ENCODE measurements around the gene RPUSD3. TPM values are rescaled to one million over a fixed set of nuclear protein-coding genes. Genes with fewer than 3 reads are reported as not detected.

The RPUSD3 gene
- total and polyA plus RNA-seq, 2 of the 4 experiments (the other 2 are of a cell fraction) = 30.3 to 49.4 TPM

GRCh38 chr3:9841015-9841414, 2.8 kb downstream of the RPUSD3 start:
- in situ Hi-C loops (cut with MboI; ENCODE audit: low sequenced_read_pairs) = no loop called here
- H3K23ac ChIP-seq (ENCODE audit: low read depth, low read length) = no peak overlapping the region
- H3K9ac ChIP-seq (ENCODE audit: low read depth, low read length) = no peak overlapping the region
- DNase-seq (no peak), ATAC-seq (ENCODE audit: low read depth) (no peak)
- H3K4me3 ChIP-seq (ENCODE audit: insufficient read depth, low read depth, low read length) = no peak overlapping the region
- H3K9me1 ChIP-seq (ENCODE audit: insufficient read depth, low read length) = 0 out of 2 replicates have a peak, but pooled peaks cover 2% of the 10 kb centered on the region
- no peak overlapping the region for H3K4ac ChIP-seq (ENCODE audit: low read depth, low read length)
- H3K27ac ChIP-seq (ENCODE audit: insufficient read depth, low read length) = no peak overlapping the region
- H3K9me3 ChIP-seq (ENCODE audit: control insufficient read depth, insufficient read depth, low read length) = no peaks in the 10 kb centered on the region
- H4K20me1 ChIP-seq (ENCODE audit: insufficient read depth, low read length) = no peaks in the 10 kb centered on the region; the same call in 1 of the 2 replicates
- H3K4me1 ChIP-seq (ENCODE audit: control insufficient read depth, insufficient read depth, low read length) = no peaks in the 10 kb centered on the region
- dilution Hi-C loops (cut with HindIII; ENCODE audit: low sequenced_read_pairs, unreplicated experiment) = no loop called here
- no peak overlapping the region for H2BK120ac ChIP-seq (ENCODE audit: low read depth, low read length)
- no peak overlapping the region for H2BK5ac ChIP-seq (ENCODE audit: low read depth, low read length, poor library complexity, severe bottlenecking)
- TF ChIP-seq MAZ (IDR thresholded peaks at IDR 0.05; ENCODE audit: borderline replicate concordance, low read depth, low read length) (no peak), RAD21 (IDR thresholded peaks at IDR 0.05; ENCODE audit: low read length) (no peak), RFX5 (IDR thresholded peaks at IDR 0.05; ENCODE audit: low read depth, low read length) (no peak), MXI1 (IDR thresholded peaks at IDR 0.05; ENCODE audit: borderline replicate concordance, low read depth, low read length) (no peak), SMC3 (IDR thresholded peaks at IDR 0.05; ENCODE audit: low read depth, low read length) (no peak), CHD1 (IDR thresholded peaks at IDR 0.05; ENCODE audit: low read depth, low read length) (no peak), CTCF (conservative IDR thresholded peaks at IDR 0.05; ENCODE audit: low read depth, low read length) (no peak), BHLHE40 (IDR thresholded peaks at IDR 0.05; ENCODE audit: low read depth, low read length) (no peak), USF2 (IDR thresholded peaks at IDR 0.05; ENCODE audit: low read depth, low read length) (no peak), MAFK (IDR thresholded peaks at IDR 0.05; ENCODE audit: low read depth, low read length) (no peak), ELK1 (IDR thresholded peaks at IDR 0.05; ENCODE audit: borderline replicate concordance, low read depth, low read length) (no peak), NFE2L2 (IDR thresholded peaks at IDR 0.05; ENCODE audit: low read depth, low read length) (no peak)
- no peak overlapping the region for H2AFZ ChIP-seq (replicated peaks; ENCODE audit: low read length, poor library complexity)
- H2AK5ac ChIP-seq (ENCODE audit: low read depth, low read length) = no peak overlapping the region
- H3K18ac ChIP-seq (ENCODE audit: low read depth, low read length) = no peak overlapping the region
- H3K56ac ChIP-seq (ENCODE audit: extremely low read depth, insufficient read depth, low read length) = no peak overlapping the region
- POLR2A ChIA-PET (ENCODE audit: unreplicated experiment) = interaction anchor here (0.6 kb wide), 1 partner anchor 127 kb away, joined by 7 read pairs; no protein-coding TSS in a partner anchor
- no TSS peak for BruUV-seq (replicated peaks)
- H2AK9ac ChIP-seq (replicated peaks; ENCODE audit: low read depth, low read length, poor library complexity) = no peak overlapping the region
- no peak overlapping the region for H3K14ac ChIP-seq (replicated peaks; ENCODE audit: low read depth, low read length)
- no peak overlapping the region for H4K8ac ChIP-seq (ENCODE audit: low read depth in 2 of 2, low read length in 2 of 2)
- H4K5ac ChIP-seq (ENCODE audit: low read depth, low read length) = no peak overlapping the region
- no CpG with 5 or more reads among the region's 8 CpGs for WGBS, 2 experiments (ENCODE audit: extremely low coverage in 2 of 2, insufficient read length in 1 of 2)
- H2BK15ac ChIP-seq (ENCODE audit: low read depth, low read length) = no peak overlapping the region
- H4K91ac ChIP-seq (ENCODE audit: insufficient read depth, low read depth, low read length) = no peak overlapping the region
- H3K79me1 ChIP-seq (ENCODE audit: low read depth in 1 of 2, low read length in 2 of 2) = peaks cover 9 to 28% of the 10 kb centered on the region in 2 experiments
- H3K36me3 ChIP-seq (ENCODE audit: control insufficient read depth, insufficient read depth, low read length) = peaks cover 29% of the 10 kb centered on the region
- H3K27me3 ChIP-seq (ENCODE audit: control insufficient read depth, insufficient read depth, low read length) = no peaks in the 10 kb centered on the region
- no peak overlapping the region for H3K4me2 ChIP-seq (ENCODE audit: low read depth, low read length)
- CTCF ChIA-PET = interaction anchor here (0.6 kb wide), 1 partner anchor 11 kb away, joined by 5 read pairs; no protein-coding TSS in a partner anchor
- intact Hi-C loops (cut with micrococcal nuclease) = loop anchor here (10.0 kb wide), 1 partner anchor 444 kb away; no protein-coding TSS in a partner anchor
- no peak overlapping the region for H2BK20ac ChIP-seq (ENCODE audit: low read depth, low read length)
